ENCODE data around the gene ZNF764. TPM values are rescaled to one million over a fixed set of nuclear protein-coding genes. Genes with fewer than 3 reads are reported as not detected.
"Not testable (repeated sequence)": the region's sequence is repeated elsewhere in the genome, so short reads cannot be mapped to it uniquely, and the experiment has no call there.

The ZNF764 gene
- total RNA-seq, 1 donor from 2014 or later = 20.2 TPM

DNA sequence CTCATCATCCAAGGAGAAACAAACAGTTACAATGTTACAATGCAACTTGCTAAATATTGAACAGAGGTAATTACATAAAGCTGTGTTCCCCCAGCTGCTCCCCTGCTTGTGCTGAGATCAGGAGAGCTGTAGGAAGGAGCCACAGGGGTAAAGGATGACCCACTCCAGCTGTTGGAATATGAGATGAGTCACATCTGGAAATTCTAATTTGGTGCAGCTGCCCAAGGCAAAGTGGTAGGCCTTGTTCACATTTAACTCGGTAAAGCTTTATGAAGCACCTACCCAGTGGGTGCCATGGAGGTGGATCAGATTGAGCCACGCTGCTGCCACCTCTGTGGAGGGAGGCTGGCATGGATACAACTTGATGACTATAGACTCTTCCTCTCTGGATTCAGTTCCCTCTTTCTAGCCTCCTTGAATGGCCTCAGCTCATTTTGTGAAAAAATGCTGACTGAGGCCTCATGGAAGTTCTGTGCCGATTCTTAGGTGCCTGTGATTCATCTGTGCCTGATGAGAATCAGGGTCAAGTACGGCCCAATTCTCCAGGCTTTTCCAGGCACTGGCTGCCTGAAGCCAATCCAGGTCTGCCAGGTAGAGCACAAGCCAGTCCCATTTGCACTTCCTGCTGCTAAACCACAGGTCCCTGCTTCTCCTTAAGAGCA lies 44.6 kb upstream of the ZNF764 start:
- no peak overlapping the region for H3K27ac Mint-ChIP-seq
- no peaks in the 10 kb centered on the region for H3K27me3 Mint-ChIP-seq
- no peaks in the 10 kb centered on the region for H3K9me3 Mint-ChIP-seq
- H3K4me3 Mint-ChIP-seq = peak overlapping the region; percentile 36
- TF ChIP-seq, protein P1, sequence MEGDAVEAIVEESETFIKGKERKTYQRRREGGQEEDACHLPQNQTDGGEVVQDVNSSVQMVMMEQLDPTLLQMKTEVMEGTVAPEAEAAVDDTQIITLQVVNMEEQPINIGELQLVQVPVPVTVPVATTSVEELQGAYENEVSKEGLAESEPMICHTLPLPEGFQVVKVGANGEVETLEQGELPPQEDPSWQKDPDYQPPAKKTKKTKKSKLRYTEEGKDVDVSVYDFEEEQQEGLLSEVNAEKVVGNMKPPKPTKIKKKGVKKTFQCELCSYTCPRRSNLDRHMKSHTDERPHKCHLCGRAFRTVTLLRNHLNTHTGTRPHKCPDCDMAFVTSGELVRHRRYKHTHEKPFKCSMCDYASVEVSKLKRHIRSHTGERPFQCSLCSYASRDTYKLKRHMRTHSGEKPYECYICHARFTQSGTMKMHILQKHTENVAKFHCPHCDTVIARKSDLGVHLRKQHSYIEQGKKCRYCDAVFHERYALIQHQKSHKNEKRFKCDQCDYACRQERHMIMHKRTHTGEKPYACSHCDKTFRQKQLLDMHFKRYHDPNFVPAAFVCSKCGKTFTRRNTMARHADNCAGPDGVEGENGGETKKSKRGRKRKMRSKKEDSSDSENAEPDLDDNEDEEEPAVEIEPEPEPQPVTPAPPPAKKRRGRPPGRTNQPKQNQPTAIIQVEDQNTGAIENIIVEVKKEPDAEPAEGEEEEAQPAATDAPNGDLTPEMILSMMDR (conservative IDR thresholded peaks at IDR 0.05) = no peak
- peaks cover 10% of the 10 kb centered on the region for H3K36me3 Mint-ChIP-seq
- no peak for DNase-seq (ENCODE audit: extremely low spot score, unreplicated experiment)
- H3K4me1 Mint-ChIP-seq (ENCODE audit: unreplicated experiment) = peaks cover 11% of the 10 kb centered on the region

DNA sequence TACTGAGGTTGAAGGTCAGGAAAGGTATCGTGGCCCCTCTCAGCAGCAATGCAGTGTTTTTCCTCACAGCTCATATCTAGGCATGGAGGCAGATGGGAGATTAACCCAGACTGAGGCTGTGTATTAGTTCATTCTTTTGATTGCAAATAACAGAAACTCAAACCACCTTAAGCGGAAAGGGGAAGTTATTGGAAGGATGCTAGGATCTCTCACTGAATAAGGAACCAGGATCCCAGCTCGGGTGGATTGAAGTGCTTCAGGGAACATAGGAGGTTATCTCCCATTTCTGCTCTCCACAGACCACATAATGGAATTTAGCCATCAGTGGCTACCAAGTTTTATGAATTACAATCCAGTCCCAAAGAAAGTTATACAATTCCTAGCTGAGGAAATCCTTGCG lies 43.8 kb upstream of the ZNF764 start:
- Mint-ChIP-seq H3K27me3 (no peaks in the 10 kb centered on the region), H3K4me3 (no peak overlapping the region), H3K9me3 (no peaks in the 10 kb centered on the region), H3K27ac (no peak overlapping the region), H3K4me1 (ENCODE audit: unreplicated experiment) (peaks cover 11% of the 10 kb centered on the region), H3K36me3 (peaks cover 10% of the 10 kb centered on the region)
- TF ChIP-seq, protein P1 (conservative IDR thresholded peaks at IDR 0.05) = no peak
- no peak for DNase-seq (ENCODE audit: extremely low spot score, unreplicated experiment)

DNA sequence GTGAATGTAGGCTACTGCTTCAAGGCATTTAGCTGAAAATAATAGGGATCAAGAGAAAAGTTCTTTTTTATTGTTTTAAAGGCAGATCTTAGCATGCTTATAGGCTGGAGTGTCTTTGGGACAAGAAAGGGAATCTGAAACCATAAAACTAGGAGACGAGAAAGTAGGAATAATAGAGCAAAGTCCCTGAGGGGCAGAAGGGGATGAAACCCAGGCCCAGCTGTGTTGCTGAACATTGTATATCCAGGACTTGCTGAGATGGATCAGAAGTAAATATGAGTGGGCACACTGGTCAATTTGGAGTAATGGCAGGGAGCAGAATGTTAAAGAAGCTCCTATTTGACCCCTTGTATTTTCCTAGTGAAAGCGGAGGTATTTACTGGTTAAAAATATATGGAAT lies 42.8 kb upstream of the ZNF764 start:
- H3K4me1 Mint-ChIP-seq (ENCODE audit: unreplicated experiment) = peaks cover 11% of the 10 kb centered on the region
- H3K27ac Mint-ChIP-seq = no peak overlapping the region
- H3K4me3 Mint-ChIP-seq = no peak overlapping the region
- H3K36me3 Mint-ChIP-seq = peaks cover 10% of the 10 kb centered on the region
- H3K27me3 Mint-ChIP-seq = no peaks in the 10 kb centered on the region
- no peak for DNase-seq (ENCODE audit: extremely low spot score, unreplicated experiment)
- TF ChIP-seq, protein P1 (conservative IDR thresholded peaks at IDR 0.05) = no peak
- H3K9me3 Mint-ChIP-seq = no peaks in the 10 kb centered on the region

DNA sequence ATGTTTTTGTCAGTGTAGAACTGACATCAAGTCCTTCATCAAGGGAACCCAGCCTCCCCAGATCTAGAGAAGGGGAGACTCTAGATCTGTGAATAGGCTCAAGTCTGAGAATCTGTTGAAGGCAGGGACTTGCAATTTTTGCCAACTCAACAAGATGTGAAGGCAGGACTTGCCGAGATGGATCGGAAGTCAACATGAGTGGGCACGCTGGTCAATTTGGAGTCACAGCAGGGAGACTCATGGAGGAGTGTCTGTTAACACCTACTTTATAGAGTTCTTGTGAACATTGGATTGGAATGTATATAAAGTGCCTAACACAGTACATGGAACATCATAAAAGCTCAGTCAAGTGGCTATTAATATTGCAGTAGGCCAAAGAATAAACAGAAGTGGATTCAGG lies 42.0 kb upstream of the ZNF764 start:
- peaks cover 10% of the 10 kb centered on the region for H3K36me3 Mint-ChIP-seq
- H3K27me3 Mint-ChIP-seq = no peaks in the 10 kb centered on the region
- peaks cover 11% of the 10 kb centered on the region for H3K4me1 Mint-ChIP-seq (ENCODE audit: unreplicated experiment)
- no peak overlapping the region for H3K4me3 Mint-ChIP-seq
- no peak overlapping the region for H3K27ac Mint-ChIP-seq
- no peaks in the 10 kb centered on the region for H3K9me3 Mint-ChIP-seq
- TF ChIP-seq, protein P1 (conservative IDR thresholded peaks at IDR 0.05) = no peak
- no peak for DNase-seq (ENCODE audit: extremely low spot score, unreplicated experiment)

DNA sequence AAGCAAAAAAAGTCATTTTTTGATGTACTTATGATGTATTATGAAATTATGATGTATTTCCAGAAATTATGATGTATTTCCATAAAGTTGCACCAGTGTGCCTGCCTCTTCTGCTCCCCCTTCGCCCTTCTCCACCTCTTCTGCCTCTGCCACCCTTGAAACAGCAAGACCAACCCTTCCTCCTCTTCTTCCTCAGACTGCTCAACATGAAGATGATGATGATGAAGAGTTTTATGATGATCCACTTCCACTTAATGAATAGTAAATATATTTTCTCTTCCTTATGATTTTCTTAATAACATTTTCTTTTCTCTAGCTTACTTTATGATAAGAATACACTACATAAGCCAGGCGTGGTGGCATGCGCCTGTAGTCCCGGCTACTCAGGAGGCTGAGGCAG lies 34.7 kb upstream of the ZNF764 start:
- no peak overlapping the region for H3K27ac Mint-ChIP-seq
- no peaks in the 10 kb centered on the region for H3K9me3 Mint-ChIP-seq
- TF ChIP-seq, protein P1 (conservative IDR thresholded peaks at IDR 0.05) = no peak
- peaks cover 2% of the 10 kb centered on the region for H3K36me3 Mint-ChIP-seq
- H3K4me3 Mint-ChIP-seq = no peak overlapping the region
- peaks cover 2% of the 10 kb centered on the region for H3K4me1 Mint-ChIP-seq (ENCODE audit: unreplicated experiment)
- H3K27me3 Mint-ChIP-seq = no peaks in the 10 kb centered on the region
- DNase-seq (ENCODE audit: extremely low spot score, unreplicated experiment) = no peak

DNA sequence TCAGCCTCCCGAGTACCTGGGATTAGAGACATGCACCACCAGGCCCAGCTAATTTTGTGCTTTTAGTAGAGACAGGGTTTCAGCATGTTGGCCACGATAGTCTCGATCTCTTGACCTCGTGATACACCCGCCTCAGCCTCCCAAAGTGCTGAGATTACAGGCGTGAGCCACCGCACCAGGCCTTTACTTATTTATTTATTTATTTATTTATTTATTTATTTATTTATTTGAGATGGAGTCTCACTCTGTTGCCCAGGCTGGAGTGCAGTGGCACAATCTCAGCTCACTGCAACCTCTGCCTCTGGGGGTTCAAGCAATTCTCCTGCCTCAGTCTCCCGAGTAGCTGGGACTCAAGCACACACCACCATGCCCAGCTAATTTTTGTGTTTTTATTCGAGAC lies 32.7 kb upstream of the ZNF764 start:
- not testable (repeated sequence) for H3K27me3 Mint-ChIP-seq; H3K36me3 Mint-ChIP-seq; DNase-seq (ENCODE audit: extremely low spot score, unreplicated experiment); H3K9me3 Mint-ChIP-seq; H3K27ac Mint-ChIP-seq; H3K4me3 Mint-ChIP-seq
- peaks cover 11% of the 10 kb centered on the region for H3K4me1 Mint-ChIP-seq (ENCODE audit: unreplicated experiment)

DNA sequence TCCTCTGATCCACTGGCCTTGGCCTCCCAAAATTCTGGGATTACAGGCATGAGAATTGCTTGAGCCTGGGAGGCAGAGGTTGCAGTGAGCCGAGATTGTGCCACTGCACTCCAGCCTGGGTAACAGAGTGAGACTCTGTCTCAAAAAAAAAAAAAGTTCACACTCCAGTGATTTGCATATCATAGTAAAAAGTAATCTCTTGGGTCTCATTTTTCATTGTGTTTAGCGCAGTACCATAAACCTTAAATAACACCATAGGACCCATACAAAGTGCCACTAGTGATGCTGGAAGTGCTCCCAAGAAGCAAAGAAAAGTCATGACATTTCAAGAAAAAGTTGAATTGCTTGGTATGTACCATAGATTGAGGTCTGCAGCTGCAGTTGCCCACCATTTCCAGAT lies 31.4 kb upstream of the ZNF764 start:
- not testable (repeated sequence) for H3K9me3 Mint-ChIP-seq

More for the DNA sequence above, 31.4 kb upstream of the ZNF764 start:
- Mint-ChIP-seq H3K36me3 (peaks cover 12% of the 10 kb centered on the region), H3K4me1 (ENCODE audit: unreplicated experiment) (peaks cover 16% of the 10 kb centered on the region)
- not testable (repeated sequence) for H3K27ac Mint-ChIP-seq; H3K27me3 Mint-ChIP-seq; DNase-seq (ENCODE audit: extremely low spot score, unreplicated experiment); H3K4me3 Mint-ChIP-seq

Measured in type B pancreatic cell (in vitro differentiated cells).